ENCODE data around the gene ZNF512.

DNA sequence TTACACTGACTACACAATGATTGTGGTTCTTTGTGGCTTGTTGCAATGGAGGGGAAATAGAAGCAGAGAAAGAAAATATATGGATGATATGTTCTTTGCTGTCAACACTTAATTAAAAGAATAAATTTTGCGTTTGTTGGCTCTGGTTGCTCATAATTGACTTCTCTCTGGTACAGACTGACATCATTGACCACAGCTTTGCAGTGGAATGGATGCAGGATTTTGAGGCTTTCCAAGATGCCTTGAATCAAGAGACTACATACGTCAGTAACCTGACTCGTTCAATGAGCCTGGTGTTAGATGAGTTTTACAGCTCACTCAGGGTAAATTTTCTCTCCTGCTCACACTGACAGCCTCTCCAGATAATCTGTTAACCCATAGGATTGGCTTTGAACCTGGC, 55.9 kb downstream of the ZNF512 start:
- TF ChIP-seq EZH2 (IDR thresholded peaks at IDR 0.05; ENCODE audit: low read length), result no peak
- TF ChIP-seq, protein P1, sequence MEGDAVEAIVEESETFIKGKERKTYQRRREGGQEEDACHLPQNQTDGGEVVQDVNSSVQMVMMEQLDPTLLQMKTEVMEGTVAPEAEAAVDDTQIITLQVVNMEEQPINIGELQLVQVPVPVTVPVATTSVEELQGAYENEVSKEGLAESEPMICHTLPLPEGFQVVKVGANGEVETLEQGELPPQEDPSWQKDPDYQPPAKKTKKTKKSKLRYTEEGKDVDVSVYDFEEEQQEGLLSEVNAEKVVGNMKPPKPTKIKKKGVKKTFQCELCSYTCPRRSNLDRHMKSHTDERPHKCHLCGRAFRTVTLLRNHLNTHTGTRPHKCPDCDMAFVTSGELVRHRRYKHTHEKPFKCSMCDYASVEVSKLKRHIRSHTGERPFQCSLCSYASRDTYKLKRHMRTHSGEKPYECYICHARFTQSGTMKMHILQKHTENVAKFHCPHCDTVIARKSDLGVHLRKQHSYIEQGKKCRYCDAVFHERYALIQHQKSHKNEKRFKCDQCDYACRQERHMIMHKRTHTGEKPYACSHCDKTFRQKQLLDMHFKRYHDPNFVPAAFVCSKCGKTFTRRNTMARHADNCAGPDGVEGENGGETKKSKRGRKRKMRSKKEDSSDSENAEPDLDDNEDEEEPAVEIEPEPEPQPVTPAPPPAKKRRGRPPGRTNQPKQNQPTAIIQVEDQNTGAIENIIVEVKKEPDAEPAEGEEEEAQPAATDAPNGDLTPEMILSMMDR (optimal IDR thresholded peaks at IDR 0.05 in 1 of 3, IDR thresholded peaks at IDR 0.05 in 1 of 3, conservative IDR thresholded peaks at IDR 0.05 in 1 of 3; ENCODE audit: extremely low read depth in 1 of 3, insufficient read depth in 2 of 3, low read length in 3 of 3), result no peak

Measured in keratinocyte (primary cell).